K562 (cell line): Measurements from ENCODE around the gene KIAA0513. TPM values are rescaled to one million over a fixed set of nuclear protein-coding genes. Genes with fewer than 3 reads are reported as not detected.

Experiments
- ATAC-seq: fragments of 200-7000 bp; cut with Tn5 transposase; 3 replicates; pipeline ENCODE4 v1.9.1; 2020; ENCODE audit warnings: moderate library complexity
- BruUV-seq: library from RNA; stranded (reverse); fragments of 400-500 nt; replicated peaks from 2 replicates; lab custom pipeline; 2021; lab: Mats Ljungman, UMichigan
- CTCF ChIA-PET: fragments of 300-600 bp; formaldehyde crosslinking; extraction: SDS; loops from one replicate; lab custom pipeline; 2021; ENCODE audit warnings: low intra/inter-chr PET ratio; lab: Yijun Ruan, JAX
- POLR2A ChIA-PET: fragments of 300-600, 350-650 bp; sonication (Branson Sonifier 250); formaldehyde crosslinking; extraction: SDS; loops from one replicate; lab custom pipeline; 2021; ENCODE audit warnings: antibody characterized with exemption, inconsistent platforms; lab: Yijun Ruan, JAX
- DNase-seq, 4 experiments: peaks; one replicate each; pipeline versions ENCODE4 v3.0.0 to v3.0.0-alpha.2; 2011 to 2018; ENCODE audit warnings: low spot score in 3 of 4, mixed read lengths in 3 of 4; ENCODE audit errors: extremely low read depth in 1 of 4
- FAIRE-seq: peaks from 2 replicates; lab custom pipeline; 2011; peaks lifted over from hg19 to GRCh38; lab: Jason Lieb, UNC
- H2AFZ ChIP-seq: 2 replicates; pipeline ENCODE4 v1.6.0; 2011; ENCODE audit warnings: low read depth, low read length, control low read depth, inconsistent platforms
- H3K27ac ChIP-seq: fragments of 200-600 bp; 3 replicates; pipeline ENCODE4 v1.8.0; 2011; ENCODE audit warnings: low read depth, mild to moderate bottlenecking, control low read depth, inconsistent platforms, low read length, moderate library complexity, mixed read lengths; ENCODE audit errors: extremely low read depth
- H3K27me3 ChIP-seq, 2 experiments: fragments of 300-600 bp in 1 of 2; 2 replicates in 1 of 2; 3 replicates in 1 of 2; pipeline versions ENCODE4 v1.6.0 to v1.8.0; 2011; ENCODE audit warnings: inconsistent platforms in 2 of 2, low read length in 2 of 2, mild to moderate bottlenecking in 1 of 2, mixed read lengths in 1 of 2, moderate library complexity in 1 of 2; ENCODE audit not compliant: control insufficient read depth in 2 of 2, insufficient read depth in 2 of 2
- H3K36me3 ChIP-seq: fragments of 300-600 bp; 3 replicates; pipeline ENCODE4 v1.8.0; 2011; ENCODE audit warnings: mild to moderate bottlenecking, low read length, inconsistent platforms; ENCODE audit not compliant: control insufficient read depth, insufficient read depth
- H3K4me1 ChIP-seq, 2 experiments: fragments of 200-600 bp in 1 of 2; replicated peaks in 1 of 2; 2 replicates in 1 of 2; 3 replicates in 1 of 2; pipeline versions ENCODE4 v1.5.1 to v1.8.0; 2011; ENCODE audit warnings: inconsistent platforms in 2 of 2, low read length in 2 of 2, mild to moderate bottlenecking in 1 of 2, mixed read lengths in 1 of 2, moderate library complexity in 1 of 2; ENCODE audit not compliant: control insufficient read depth in 2 of 2, insufficient read depth in 2 of 2
- H3K4me2 ChIP-seq: 2 replicates; pipeline ENCODE4 v1.6.1; 2011; ENCODE audit warnings: low read length, control low read depth, inconsistent platforms, mixed read lengths; ENCODE audit not compliant: insufficient read depth
- H3K4me3 ChIP-seq: fragments of 200-600 bp; sonication (generic), shearing (Covaris generic); 2 replicates; pipeline ENCODE4 v1.5.1; 2016; ENCODE audit warnings: control low read depth, inconsistent platforms
- H3K79me2 ChIP-seq: fragments of 200-600 bp; 3 replicates; pipeline ENCODE4 v1.8.0; 2011; ENCODE audit warnings: low read length, inconsistent platforms; ENCODE audit not compliant: control insufficient read depth, insufficient read depth
- H3K9ac ChIP-seq, 2 experiments: 2 replicates each; pipeline versions ENCODE4 v1.6.0 to v1.6.1; 2011; ENCODE audit warnings: low read depth in 2 of 2, low read length in 2 of 2, control low read depth in 1 of 2, inconsistent platforms in 1 of 2, mild to moderate bottlenecking in 1 of 2, mixed read lengths in 1 of 2; ENCODE audit not compliant: insufficient read depth in 1 of 2
- H3K9me1 ChIP-seq: one replicate; pipeline ENCODE4 v1.6.0; 2011; ENCODE audit warnings: inconsistent platforms, mild to moderate bottlenecking, low read length, moderate library complexity; ENCODE audit not compliant: control insufficient read depth, insufficient read depth
- H3K9me3 ChIP-seq: replicated peaks from 2 replicates; pipeline ENCODE4 v1.5.1; 2011; ENCODE audit warnings: low read depth, low read length, inconsistent platforms; ENCODE audit not compliant: control insufficient read depth, insufficient read depth
- H4K20me1 ChIP-seq: replicated peaks from 2 replicates; pipeline ENCODE4 v1.6.1; 2011; ENCODE audit warnings: low read length, inconsistent platforms, mixed read lengths; ENCODE audit not compliant: control insufficient read depth, insufficient read depth
- BDP1 ChIP-seq: IDR thresholded peaks from 3 replicates; pipeline ENCODE4 v1.6.1; 2011; ENCODE audit not compliant: insufficient read length, insufficient read depth
- MEF2A ChIP-seq: IDR thresholded peaks from 2 replicates; pipeline ENCODE4 v1.6.1; 2011; ENCODE audit warnings: low read depth, mild to moderate bottlenecking, low read length, moderate library complexity; ENCODE audit not compliant: control insufficient read depth
- SMC3 ChIP-seq: conservative IDR thresholded peaks from 2 replicates; pipeline ENCODE4 v1.6.1; 2011; ENCODE audit warnings: low read depth, low read length, improper control_type of control experiment; ENCODE audit not compliant: insufficient read depth
- WGBS: fragments of 100-300 bp; shearing (Covaris generic); methylation state at CpG from one replicate; pipeline ENCODE4 v1.1.6; 2016; ENCODE audit warnings: low coverage, mixed read lengths; ENCODE audit not compliant: insufficient coverage; ENCODE audit errors: missing lambda C conversion rate; 5-methylcytosine and 5-hydroxymethylcytosine counted together
- in situ Hi-C: fragments of 300-500 bp; cut with MboI; formaldehyde crosslinking; loops from 4 replicates; pipeline ENCODE4 v1.15.0; 2018; ENCODE audit warnings: inconsistent platforms, mixed read lengths
- intact Hi-C: fragments of 100-400 bp; cut with micrococcal nuclease; formaldehyde crosslinking; loops from 2 replicates; pipeline ENCODE4 v1.14.2; 2022
- polyA plus RNA-seq, 8 experiments: library from polyadenylated mRNA; depleted of rRNA in 4 of 8; stranded (reverse) in 5 of 8; unstranded in 3 of 8; fragments of >200 nt; fragmentation: Nextera tagmentation in 2 of 8; fragmentation: Illumina TruSeq in 1 of 8; extraction: Ambion mirVana in 2 of 8; extraction: Trizol in 1 of 8; gene quantifications; 2 replicates each; pipeline versions ENCODE4 v1.2.1 to v1.2.3, GENCODE V29; 2011 to 2014; ENCODE audit warnings: inconsistent platforms in 1 of 8, missing spikeins in 1 of 8
- total RNA-seq, 7 experiments: library from RNA; depleted of rRNA in 6 of 7; stranded (reverse); fragments of >200 nt in 6 of 7; fragmentation: Illumina TruSeq in 2 of 7; extraction: Trizol in 2 of 7; gene quantifications; 2 replicates each; pipeline versions ENCODE4 v1.2.1 to v1.2.3, GENCODE V29; 2011 to 2021; ENCODE audit warnings: low replicate concordance in 1 of 7
- TF ChIP-seq, protein P1 (sequence below): fragments of 450-650 bp; formaldehyde crosslinking; IDR thresholded peaks from 2 replicates; pipeline ENCODE4 v1.4.0; 2020; ENCODE audit warnings: mild to moderate bottlenecking, moderate library complexity
- TF ChIP-seq, protein P2 (sequence below): sonication (generic); formaldehyde crosslinking; IDR thresholded peaks from 2 replicates; pipeline ENCODE4 v1.9.0; 2022; ENCODE audit warnings: mild to moderate bottlenecking, missing genetic modification reagents
- TF ChIP-seq, protein P3 (sequence below): fragments of 250-450 bp; sonication (Bioruptor Pico); IDR thresholded peaks from 2 replicates; pipeline ENCODE4 v1.4.0; 2020; ENCODE audit warnings: mild to moderate bottlenecking, moderate library complexity
- TF ChIP-seq, protein P4 (sequence below): fragments of 250-450 bp; sonication (Bioruptor Pico); IDR thresholded peaks from 2 replicates; pipeline ENCODE4 v1.5.0; 2020; ENCODE audit warnings: mild to moderate bottlenecking, borderline replicate concordance
- TF ChIP-seq, protein P5 (sequence below): fragments of 250-450 bp; sonication (Bioruptor Pico); IDR thresholded peaks from 2 replicates; pipeline ENCODE4 v1.9.0; 2021; ENCODE audit warnings: mild to moderate bottlenecking

KIAA0513 gene
- total and polyA plus RNA-seq, 9 of the 15 experiments (the other 6 are each of a cell fraction or from before 2014, with no cell fraction given), result 0.18 to 13.7 (median 10.2) TPM

DNA sequence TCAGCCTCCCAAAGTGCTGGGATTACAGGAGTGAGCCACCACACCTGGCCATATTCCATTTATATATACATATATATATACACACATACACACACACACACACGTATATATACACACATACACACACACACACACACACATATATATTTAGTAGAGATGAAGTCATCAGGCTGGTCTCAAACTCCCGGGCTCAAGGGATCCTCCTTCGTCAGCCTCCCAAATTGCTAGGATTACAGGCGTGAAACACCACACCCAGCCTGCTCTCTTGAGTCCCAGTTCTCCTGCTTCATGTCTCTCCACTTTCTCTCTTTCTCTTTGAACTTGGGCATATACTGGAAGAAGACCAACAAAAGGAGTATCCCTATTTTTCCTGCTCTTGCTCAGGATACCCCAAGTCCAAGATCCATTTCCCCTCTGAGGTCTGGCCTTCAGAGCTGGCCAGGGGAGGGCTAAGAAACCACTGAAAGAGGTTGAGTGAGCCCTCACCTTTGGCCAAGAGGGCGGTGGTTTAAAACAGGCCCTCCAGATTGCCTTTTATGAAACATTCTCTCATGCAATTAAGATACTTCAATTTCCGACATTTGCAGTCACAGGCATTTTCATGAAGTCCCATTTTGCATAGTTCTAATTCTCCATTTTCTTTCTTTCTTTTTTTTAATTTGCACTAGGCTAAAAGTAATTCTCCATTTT is 46.8 kb downstream of the KIAA0513 start (continued):
- TF ChIP-seq, protein P1, sequence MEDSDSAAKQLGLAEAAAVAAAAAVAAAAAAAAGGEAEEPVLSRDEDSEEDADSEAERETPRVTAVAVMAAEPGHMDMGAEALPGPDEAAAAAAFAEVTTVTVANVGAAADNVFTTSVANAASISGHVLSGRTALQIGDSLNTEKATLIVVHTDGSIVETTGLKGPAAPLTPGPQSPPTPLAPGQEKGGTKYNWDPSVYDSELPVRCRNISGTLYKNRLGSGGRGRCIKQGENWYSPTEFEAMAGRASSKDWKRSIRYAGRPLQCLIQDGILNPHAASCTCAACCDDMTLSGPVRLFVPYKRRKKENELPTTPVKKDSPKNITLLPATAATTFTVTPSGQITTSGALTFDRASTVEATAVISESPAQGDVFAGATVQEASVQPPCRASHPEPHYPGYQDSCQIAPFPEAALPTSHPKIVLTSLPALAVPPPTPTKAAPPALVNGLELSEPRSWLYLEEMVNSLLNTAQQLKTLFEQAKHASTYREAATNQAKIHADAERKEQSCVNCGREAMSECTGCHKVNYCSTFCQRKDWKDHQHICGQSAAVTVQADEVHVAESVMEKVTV (CRISPR knock-in tag), result no peak
- TF ChIP-seq SMC3, result no peak

DNA sequence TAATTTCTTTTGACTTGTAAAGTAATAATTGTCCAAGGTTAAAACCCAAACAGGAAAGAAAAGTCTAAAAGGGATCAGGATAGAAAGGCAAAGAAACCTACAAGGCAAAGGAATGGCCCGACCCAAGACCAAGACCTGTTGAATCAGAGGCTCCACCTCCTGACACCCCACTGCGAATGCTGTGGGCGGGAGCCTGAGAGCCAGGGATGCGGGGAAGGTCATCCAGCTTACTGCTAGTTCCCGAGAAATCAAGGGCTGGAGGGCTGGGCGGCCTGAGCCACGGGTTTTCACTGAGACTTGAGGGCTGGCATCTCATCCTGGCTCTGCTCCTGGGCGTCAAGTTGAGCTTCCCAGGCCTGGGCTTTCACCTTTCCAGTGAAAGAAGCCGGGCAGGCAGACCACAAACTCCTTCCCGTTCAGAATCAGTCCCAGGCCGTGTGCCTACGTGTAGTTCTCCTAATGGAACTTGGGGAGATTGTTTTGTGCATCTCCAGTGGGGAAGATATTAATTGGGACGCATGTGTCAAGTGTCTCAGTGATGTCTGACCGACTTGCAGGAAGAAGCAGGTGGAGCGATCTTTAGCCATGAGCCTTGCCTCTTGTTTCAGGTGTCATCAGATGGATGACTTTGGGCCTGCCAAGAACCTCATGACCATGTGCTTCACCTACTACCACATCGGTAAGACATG is 47.8 kb downstream of the KIAA0513 start:
- no peaks in the 10 kb centered on the region for H3K27me3 ChIP-seq
- intact Hi-C loops, result no loop called here
- DNase-seq, result peak in 2 of 4 experiments; percentile 49 to 56
- H2AFZ ChIP-seq, result no peak overlapping the region
- H3K4me2 ChIP-seq, result no peak overlapping the region
- no peaks in the 10 kb centered on the region for H3K79me2 ChIP-seq
- peak; percentile 33; the same call in 1 of the 3 replicates for ATAC-seq
- in situ Hi-C loops, result no loop called here
- peaks cover 0 to 20% of the 10 kb centered on the region in 2 experiments; a peak in 2 of 5 replicates for H3K4me1 ChIP-seq
- H3K27ac ChIP-seq, result no peak overlapping the region; the same call in 2 of the 3 replicates
- 68% methylated on average over 16 of the region's 16 CpGs for WGBS
- peak; percentile 44 for FAIRE-seq
- BruUV-seq, result no TSS peak
- H3K4me3 ChIP-seq, result no peak overlapping the region
- peaks cover 64% of the 10 kb centered on the region; the same call in 1 of the 3 replicates for H3K36me3 ChIP-seq
- H4K20me1 ChIP-seq, result no peaks in the 10 kb centered on the region; the same call in 1 of the 2 replicates
- no peaks in the 10 kb centered on the region for H3K9me3 ChIP-seq
- no peaks in the 10 kb centered on the region for H3K9me1 ChIP-seq
- ChIA-PET POLR2A (interaction anchor here (0.5 to 2.0 kb wide), 4 partner anchors 10 to 46 kb away, joined by 3 to 5 read pairs (median 4); no protein-coding TSS in a partner anchor), CTCF (no interaction called here)
- 0 out of 4 replicates have a peak overlapping the region, but pooled peaks of 1 of the 2 experiments have one; percentile 61 for H3K9ac ChIP-seq
- TF ChIP-seq BDP1 (no peak), MEF2A (no peak)
- TF ChIP-seq, protein P2, sequence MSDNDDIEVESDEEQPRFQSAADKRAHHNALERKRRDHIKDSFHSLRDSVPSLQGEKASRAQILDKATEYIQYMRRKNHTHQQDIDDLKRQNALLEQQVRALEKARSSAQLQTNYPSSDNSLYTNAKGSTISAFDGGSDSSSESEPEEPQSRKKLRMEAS (CRISPR knock-in tag), result peak; percentile 41; the same call in 1 of the 2 replicates
- TF ChIP-seq, protein P3, sequence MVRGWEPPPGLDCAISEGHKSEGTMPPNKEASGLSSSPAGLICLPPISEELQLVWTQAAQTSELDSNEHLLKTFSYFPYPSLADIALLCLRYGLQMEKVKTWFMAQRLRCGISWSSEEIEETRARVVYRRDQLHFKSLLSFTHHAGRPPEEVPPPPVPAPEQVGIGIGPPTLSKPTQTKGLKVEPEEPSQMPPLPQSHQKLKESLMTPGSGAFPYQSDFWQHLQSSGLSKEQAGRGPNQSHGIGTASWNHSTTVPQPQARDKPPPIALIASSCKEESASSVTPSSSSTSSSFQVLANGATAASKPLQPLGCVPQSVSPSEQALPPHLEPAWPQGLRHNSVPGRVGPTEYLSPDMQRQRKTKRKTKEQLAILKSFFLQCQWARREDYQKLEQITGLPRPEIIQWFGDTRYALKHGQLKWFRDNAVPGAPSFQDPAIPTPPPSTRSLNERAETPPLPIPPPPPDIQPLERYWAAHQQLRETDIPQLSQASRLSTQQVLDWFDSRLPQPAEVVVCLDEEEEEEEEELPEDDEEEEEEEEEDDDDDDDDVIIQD (CRISPR knock-in tag), result no peak
- TF ChIP-seq, protein P4, sequence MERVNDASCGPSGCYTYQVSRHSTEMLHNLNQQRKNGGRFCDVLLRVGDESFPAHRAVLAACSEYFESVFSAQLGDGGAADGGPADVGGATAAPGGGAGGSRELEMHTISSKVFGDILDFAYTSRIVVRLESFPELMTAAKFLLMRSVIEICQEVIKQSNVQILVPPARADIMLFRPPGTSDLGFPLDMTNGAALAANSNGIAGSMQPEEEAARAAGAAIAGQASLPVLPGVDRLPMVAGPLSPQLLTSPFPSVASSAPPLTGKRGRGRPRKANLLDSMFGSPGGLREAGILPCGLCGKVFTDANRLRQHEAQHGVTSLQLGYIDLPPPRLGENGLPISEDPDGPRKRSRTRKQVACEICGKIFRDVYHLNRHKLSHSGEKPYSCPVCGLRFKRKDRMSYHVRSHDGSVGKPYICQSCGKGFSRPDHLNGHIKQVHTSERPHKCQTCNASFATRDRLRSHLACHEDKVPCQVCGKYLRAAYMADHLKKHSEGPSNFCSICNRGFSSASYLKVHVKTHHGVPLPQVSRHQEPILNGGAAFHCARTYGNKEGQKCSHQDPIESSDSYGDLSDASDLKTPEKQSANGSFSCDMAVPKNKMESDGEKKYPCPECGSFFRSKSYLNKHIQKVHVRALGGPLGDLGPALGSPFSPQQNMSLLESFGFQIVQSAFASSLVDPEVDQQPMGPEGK (CRISPR knock-in tag), result no peak
- TF ChIP-seq, protein P5, sequence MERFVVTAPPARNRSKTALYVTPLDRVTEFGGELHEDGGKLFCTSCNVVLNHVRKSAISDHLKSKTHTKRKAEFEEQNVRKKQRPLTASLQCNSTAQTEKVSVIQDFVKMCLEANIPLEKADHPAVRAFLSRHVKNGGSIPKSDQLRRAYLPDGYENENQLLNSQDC (CRISPR knock-in tag), result no peak
